Measurements from ENCODE around the gene PRPF40A.

DNA sequence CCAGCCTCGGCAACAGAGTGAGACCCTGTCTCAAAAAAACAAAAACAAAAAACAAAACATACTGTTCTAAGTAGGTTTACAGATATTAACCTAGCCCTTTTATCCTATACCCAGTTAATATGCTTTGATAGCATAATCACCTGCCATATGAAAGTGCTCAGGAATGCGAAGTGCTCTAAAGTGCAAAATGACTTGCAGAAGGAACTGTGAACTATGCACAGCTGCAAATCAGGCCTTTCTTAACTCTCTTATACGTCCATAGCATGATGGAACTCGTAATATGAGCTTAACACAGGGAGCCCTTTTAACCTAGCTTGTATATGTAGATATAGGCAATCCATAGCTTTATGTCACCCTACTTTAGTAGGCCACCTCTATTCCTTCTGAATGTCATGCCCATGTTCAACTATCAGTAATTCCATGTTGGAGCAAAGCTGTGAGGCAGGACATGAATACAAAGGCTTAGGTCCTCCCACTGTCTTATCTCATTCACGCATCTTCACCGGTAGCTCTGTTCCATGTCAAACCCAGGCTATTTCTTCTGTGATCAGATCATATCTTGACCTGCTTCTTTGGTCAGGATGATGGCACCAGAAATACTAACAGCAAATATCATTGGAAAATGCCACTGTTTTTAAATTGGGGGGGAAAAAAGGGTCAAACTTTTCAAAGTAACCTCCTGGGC, 72.9 kb downstream of the PRPF40A start:
- TF ChIP-seq POLR2AphosphoS5 (IDR thresholded peaks at IDR 0.05; ENCODE audit: insufficient read depth in 1 of 2, low read depth in 1 of 2) (no peak), CTCF (IDR thresholded peaks at IDR 0.05) (no peak)
